Naive thymus-derived CD8-positive, alpha-beta T cell (primary cell): ENCODE results near the gene TPSB2. TPM values are rescaled to one million over a fixed set of nuclear protein-coding genes. Genes with fewer than 3 reads are reported as not detected.
A peak's percentile ranks its signal among the peaks of the same experiment; 100 is the strongest.
"Not testable (repeated sequence)": the region's sequence is repeated elsewhere in the genome, so short reads cannot be mapped to it uniquely, and the experiment has no call there.

Experiments used
- ATAC-seq, 2 donors: fragments of 150-1000 bp; cut with Tn5 transposase in 1 of 2; sonication (Bioruptor Pico), chemical (Tn5 transposase) in 1 of 2; 1 replicate in 1 of 2; 2 replicates in 1 of 2; pipeline ENCODE4 v1.10.0; 2021; ENCODE audit warnings: mild to moderate bottlenecking in 2 of 2, moderate library complexity in 2 of 2
- POLR2A ChIA-PET: fragments of 350-600 bp; sonication (Branson Sonifier 250); formaldehyde crosslinking; loops from one replicate; lab custom pipeline; 2021; ENCODE audit warnings: antibody characterized with exemption; lab: Charles Lee
- DNase-seq, 10 donors: peaks; one replicate each; pipeline versions ENCODE4 v3.0.0 to v3.0.0-alpha.2; 2020 to 2022
- H3K27ac Mint-ChIP-seq, 10 donors: one replicate each; pipeline ENCODE4 v1.8.0; 2020 to 2022; ENCODE audit warnings: mild to moderate bottlenecking in 10 of 10, mixed read lengths in 10 of 10, moderate library complexity in 4 of 10, inconsistent platforms in 1 of 10
- H3K27me3 Mint-ChIP-seq, 5 donors: one replicate each; pipeline ENCODE4 v1.8.0; 2021 to 2022; ENCODE audit warnings: mixed read lengths in 5 of 5
- H3K36me3 Mint-ChIP-seq, 3 donors: one replicate each; pipeline ENCODE4 v1.8.0; 2020 to 2022; ENCODE audit warnings: mixed read lengths in 3 of 3, mild to moderate bottlenecking in 2 of 3, inconsistent platforms in 1 of 3
- H3K4me1 Mint-ChIP-seq, 4 donors: one replicate each; pipeline ENCODE4 v1.8.0; 2021 to 2022; ENCODE audit warnings: mixed read lengths in 4 of 4
- H3K4me3 Mint-ChIP-seq, 10 donors: one replicate each; pipeline ENCODE4 v1.8.0; 2020 to 2022; ENCODE audit warnings: mild to moderate bottlenecking in 10 of 10, mixed read lengths in 10 of 10, moderate library complexity in 6 of 10, inconsistent platforms in 1 of 10
- H3K9me3 Mint-ChIP-seq, 9 donors: one replicate each; pipeline ENCODE4 v1.8.0; 2020 to 2022; ENCODE audit warnings: mixed read lengths in 9 of 9, mild to moderate bottlenecking in 3 of 9, inconsistent platforms in 1 of 9, moderate library complexity in 1 of 9
- polyA plus RNA-seq, 3 donors: library from polyadenylated mRNA; unstranded; fragments of 300-500 nt; fragmentation: Illumina TruSeq; gene quantifications; one replicate each; pipeline ENCODE4 v1.2.3, GENCODE V29; 2021
- total RNA-seq, 8 experiments: library from RNA in 2 of 8; stranded (reverse) in 2 of 8; gene quantifications; one replicate each; pipeline ENCODE4 v1.2.3 and lab custom pipeline; 2021 to 2026

TPSB2 gene
- total and polyA plus RNA-seq, 5 experiments from 2014 or later = not detected

DNA sequence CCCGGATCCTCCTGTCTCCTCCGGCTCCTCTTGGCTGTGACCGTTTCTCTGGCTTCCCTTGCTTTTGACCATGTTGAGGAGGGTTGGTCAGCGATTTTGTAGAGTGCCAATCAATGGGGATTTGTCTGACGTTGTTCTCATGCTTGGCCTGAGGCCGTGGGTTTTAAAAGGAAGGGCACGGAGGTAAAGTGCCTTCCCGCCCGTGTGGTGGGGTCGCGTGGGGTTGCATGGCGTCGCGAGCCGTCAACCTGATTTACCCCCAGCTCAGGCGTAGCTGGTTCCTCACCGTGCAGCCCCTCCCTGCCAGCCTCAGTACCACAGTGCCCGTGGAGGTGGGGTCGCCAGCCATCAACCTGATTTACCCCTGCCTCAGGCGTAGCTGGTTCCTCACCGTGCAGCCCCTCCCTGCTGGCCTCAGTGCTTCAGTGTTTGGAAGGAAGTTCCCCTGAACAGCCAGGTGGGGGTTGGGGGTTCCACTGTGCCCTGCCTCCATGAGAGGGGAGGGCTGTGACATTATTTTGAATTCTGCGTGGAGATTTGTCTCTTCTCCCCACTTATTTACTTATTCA is 15.6 kb upstream of the TPSB2 start:
- Mint-ChIP-seq H3K36me3 (no peaks in the 10 kb centered on the region), H3K4me3 (peak overlapping the region in 4 of 10 donors; percentile 17 to 69 (median 50)), H3K9me3 (no peaks in the 10 kb centered on the region), H3K4me1 (peaks cover 2 to 13% (median 7%) of the 10 kb centered on the region in 4 donors), H3K27ac (no peak overlapping the region), H3K27me3 (peaks cover 0 to 10% (median 6%) of the 10 kb centered on the region in 5 donors)
- DNase-seq (peak in 1 of 10 donors; percentile 36), ATAC-seq (peak in 1 of 2 donors; percentile 35)
- POLR2A ChIA-PET = no interaction called here

DNA sequence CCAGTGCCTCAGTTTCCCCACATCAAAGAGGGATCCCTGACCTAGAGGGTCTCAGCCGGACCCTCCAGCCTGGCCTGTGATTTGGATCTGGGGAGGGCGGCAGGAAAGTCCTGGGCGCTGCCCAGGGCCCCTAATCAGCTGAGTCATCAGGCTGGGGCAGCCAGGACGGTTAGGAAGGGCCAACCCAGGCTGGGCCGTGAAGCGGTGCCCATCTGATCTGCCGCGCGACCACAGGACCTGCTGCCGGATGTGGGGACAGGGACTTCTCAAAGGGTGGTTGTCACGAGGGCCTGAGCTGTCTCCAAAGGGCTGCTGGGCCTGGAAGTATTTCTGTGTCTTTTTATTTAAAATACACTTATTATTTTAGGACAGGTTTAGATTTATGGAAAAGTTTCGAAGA is 14.9 kb upstream of the TPSB2 start:
- peak in 1 of 10 donors; percentile 58 for DNase-seq
- Mint-ChIP-seq H3K27me3 (peaks cover 0 to 10% (median 6%) of the 10 kb centered on the region in 5 donors), H3K4me3 (peak overlapping the region in 2 of 10 donors; percentile 18 to 60), H3K9me3 (no peaks in the 10 kb centered on the region), H3K36me3 (no peaks in the 10 kb centered on the region), H3K27ac (no peak overlapping the region), H3K4me1 (peaks cover 2 to 13% (median 7%) of the 10 kb centered on the region in 4 donors)
- ATAC-seq = no peak
- POLR2A ChIA-PET = no interaction called here

DNA sequence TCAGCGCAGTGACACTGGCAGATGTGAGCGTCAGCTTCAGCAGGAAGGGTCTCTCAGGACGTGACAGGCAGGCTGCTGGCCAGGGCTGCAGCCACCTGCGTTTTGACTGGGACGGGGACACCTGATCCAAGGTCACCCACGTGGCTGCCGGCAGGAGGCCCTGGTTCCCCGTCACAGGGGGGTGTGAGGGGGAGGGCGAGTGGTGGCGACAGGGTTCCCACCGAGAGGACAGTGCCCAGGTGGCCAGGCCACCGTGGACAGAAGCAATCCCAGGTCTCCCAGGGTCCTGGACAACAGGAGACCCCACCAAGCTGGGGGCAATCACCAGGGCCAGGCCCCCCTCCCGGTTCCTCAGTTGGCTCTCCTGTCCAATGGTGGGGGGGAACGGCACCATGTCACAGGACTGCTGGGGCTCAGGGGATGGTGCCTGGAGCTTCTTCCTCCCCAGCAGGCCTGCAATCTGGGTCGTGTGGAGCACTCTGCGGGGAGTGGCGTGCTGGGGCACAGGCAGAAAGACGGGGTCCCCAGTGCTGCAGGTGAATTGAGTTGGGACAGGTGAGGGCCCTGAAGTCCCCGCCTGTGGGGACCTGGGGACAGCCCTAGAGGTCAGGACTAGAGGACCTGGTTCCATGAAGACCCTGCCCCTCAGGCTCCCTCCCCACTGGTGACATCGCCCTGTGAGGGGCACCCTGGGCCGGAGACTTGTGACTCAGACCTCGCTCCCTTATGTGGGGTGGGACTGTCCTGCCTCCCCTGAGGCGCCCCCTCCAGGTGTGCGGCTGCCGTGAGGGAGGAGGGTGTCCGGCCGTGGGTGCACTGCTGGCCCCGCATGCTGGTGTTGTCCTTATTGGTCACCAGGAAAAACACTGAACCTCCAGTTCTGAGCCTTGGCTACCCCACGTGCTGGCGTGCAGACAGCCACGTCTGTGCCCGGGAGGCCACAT is 14.2 kb upstream of the TPSB2 start:
- Mint-ChIP-seq H3K4me1 (peaks cover 2 to 13% (median 7%) of the 10 kb centered on the region in 4 donors), H3K27me3 (peaks cover 0 to 10% (median 6%) of the 10 kb centered on the region in 5 donors)
- H3K4me3 Mint-ChIP-seq, POLR2A ChIA-PET, H3K9me3 Mint-ChIP-seq, H3K27ac Mint-ChIP-seq, ATAC-seq, H3K36me3 Mint-ChIP-seq: not testable (repeated sequence)
- peak in 2 of 10 donors; percentile 1 to 36 for DNase-seq

DNA sequence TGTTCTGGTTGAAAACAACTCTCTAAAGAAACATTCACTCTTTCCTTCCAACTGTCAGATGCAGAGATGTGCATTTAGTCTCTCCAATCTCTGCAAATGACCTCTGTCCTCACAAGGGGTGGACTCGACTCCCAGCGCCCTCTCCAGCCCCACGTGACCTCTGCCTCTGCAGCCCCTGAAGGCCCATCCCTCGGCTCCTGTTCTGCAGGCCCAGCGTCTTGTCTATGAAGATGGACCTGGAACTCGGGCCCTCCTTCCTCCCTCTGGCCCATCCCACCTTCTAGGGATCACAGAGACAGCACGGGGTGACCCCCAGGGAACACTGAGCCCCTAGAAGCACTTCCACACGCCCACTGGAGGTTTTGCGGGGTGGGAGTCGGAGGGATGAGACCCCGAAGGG is 13.4 kb upstream of the TPSB2 start:
- POLR2A ChIA-PET, ATAC-seq, H3K9me3 Mint-ChIP-seq, H3K36me3 Mint-ChIP-seq, H3K4me3 Mint-ChIP-seq: not testable (repeated sequence)
- peak in 1 of 10 donors; percentile 30 for DNase-seq
- Mint-ChIP-seq H3K27ac (peak overlapping the region in 1 of 10 donors; percentile 9), H3K27me3 (peaks cover 2 to 10% (median 6%) of the 10 kb centered on the region in 5 donors), H3K4me1 (peaks cover 2 to 13% (median 7%) of the 10 kb centered on the region in 4 donors)

DNA sequence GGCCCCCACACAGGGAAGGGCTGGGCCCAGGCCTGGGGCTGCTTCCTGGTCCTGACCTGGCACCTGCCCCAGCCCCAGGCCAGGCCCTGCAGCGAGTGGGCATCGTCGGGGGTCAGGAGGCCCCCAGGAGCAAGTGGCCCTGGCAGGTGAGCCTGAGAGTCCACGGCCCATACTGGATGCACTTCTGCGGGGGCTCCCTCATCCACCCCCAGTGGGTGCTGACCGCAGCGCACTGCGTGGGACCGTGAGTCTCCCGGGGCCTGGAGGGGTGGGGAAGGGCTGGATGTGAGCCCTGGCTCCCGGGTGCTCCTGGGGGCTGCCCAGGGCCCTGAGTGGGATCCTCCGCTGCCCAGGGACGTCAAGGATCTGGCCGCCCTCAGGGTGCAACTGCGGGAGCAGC is 11.1 kb upstream of the TPSB2 start:
- H3K27me3 Mint-ChIP-seq = peaks cover 2 to 10% (median 5%) of the 10 kb centered on the region in 5 donors
- H3K27ac Mint-ChIP-seq, POLR2A ChIA-PET, H3K9me3 Mint-ChIP-seq, ATAC-seq, H3K4me3 Mint-ChIP-seq, H3K36me3 Mint-ChIP-seq: not testable (repeated sequence)
- peaks cover 2 to 11% (median 8%) of the 10 kb centered on the region in 4 donors for H3K4me1 Mint-ChIP-seq
- DNase-seq = peak in 1 of 10 donors; percentile 3

GRCh38 chr16:1240436-1240835 is 10.5 kb upstream of the TPSB2 start, which contains the start of gene TPSAB1:
Gene TPSAB1 (plus strand): TSS chr16:1240705. CDS start chr16:1240939, 234 bp downstream.
- H3K9me3 Mint-ChIP-seq, ATAC-seq, H3K4me1 Mint-ChIP-seq, H3K27ac Mint-ChIP-seq, POLR2A ChIA-PET, H3K36me3 Mint-ChIP-seq, H3K27me3 Mint-ChIP-seq, H3K4me3 Mint-ChIP-seq: not testable (repeated sequence)
- DNase-seq = peak in 1 of 10 donors; percentile 4

DNA sequence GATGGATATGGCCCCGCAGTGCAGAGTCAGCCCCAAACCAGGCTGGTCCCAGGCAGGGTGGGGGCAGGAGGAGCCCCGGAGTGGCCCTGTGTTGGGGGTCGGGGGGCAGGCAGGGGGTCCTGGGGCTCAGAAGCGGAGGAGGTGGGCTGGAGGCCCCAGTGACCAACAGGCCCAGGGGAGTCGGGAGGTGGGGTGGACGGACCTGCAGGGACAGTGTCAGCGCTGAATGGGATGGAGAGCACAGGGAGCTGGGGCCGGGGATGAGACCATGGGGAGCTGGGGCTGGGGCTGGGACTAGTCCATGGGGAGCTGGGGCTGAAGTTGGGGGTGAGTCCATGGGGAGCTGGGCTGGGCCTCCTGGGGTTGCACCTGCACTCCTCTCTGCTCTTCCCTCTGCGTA is 9.6 kb upstream of the TPSB2 start:
- peak in 1 of 10 donors; percentile 13 for DNase-seq
- POLR2A ChIA-PET, H3K27me3 Mint-ChIP-seq, H3K36me3 Mint-ChIP-seq, H3K27ac Mint-ChIP-seq, H3K4me1 Mint-ChIP-seq, ATAC-seq, H3K4me3 Mint-ChIP-seq, H3K9me3 Mint-ChIP-seq: not testable (repeated sequence)

GRCh38 chr16:1238909-1239308 is 8.9 kb upstream of the TPSB2 start:
- not testable (repeated sequence) for DNase-seq

GRCh38 chr16:1237990-1238389 is 8.0 kb upstream of the TPSB2 start:
- DNase-seq = peak in 1 of 10 donors; percentile 0
- no peak for ATAC-seq
- H3K4me3 Mint-ChIP-seq = no peak overlapping the region
- no peaks in the 10 kb centered on the region for H3K36me3 Mint-ChIP-seq
- H3K27ac Mint-ChIP-seq = peak overlapping the region in 2 of 10 donors; percentile 32 to 73
- POLR2A ChIA-PET = no interaction called here
- H3K9me3 Mint-ChIP-seq = peaks cover 0 to 4% (median 0%) of the 10 kb centered on the region in 9 donors
- peaks cover 0 to 2% (median 0%) of the 10 kb centered on the region in 5 donors for H3K27me3 Mint-ChIP-seq
- peaks cover 0 to 2% (median 0%) of the 10 kb centered on the region in 4 donors for H3K4me1 Mint-ChIP-seq

More at GRCh38 chr16:1238909-1239308, 8.9 kb upstream of the TPSB2 start:
- ATAC-seq, POLR2A ChIA-PET, H3K27ac Mint-ChIP-seq, H3K36me3 Mint-ChIP-seq, H3K27me3 Mint-ChIP-seq, H3K4me3 Mint-ChIP-seq, H3K4me1 Mint-ChIP-seq, H3K9me3 Mint-ChIP-seq: not testable (repeated sequence)

- H3K27me3 Mint-ChIP-seq, H3K27ac Mint-ChIP-seq, H3K9me3 Mint-ChIP-seq, POLR2A ChIA-PET, H3K4me1 Mint-ChIP-seq, H3K36me3 Mint-ChIP-seq, H3K4me3 Mint-ChIP-seq, DNase-seq: not testable (repeated sequence)
- ATAC-seq = peak; percentile 81 to 82
Measured at GRCh38 chr16:1236659-1237058, 6.7 kb upstream of the TPSB2 start.

DNA sequence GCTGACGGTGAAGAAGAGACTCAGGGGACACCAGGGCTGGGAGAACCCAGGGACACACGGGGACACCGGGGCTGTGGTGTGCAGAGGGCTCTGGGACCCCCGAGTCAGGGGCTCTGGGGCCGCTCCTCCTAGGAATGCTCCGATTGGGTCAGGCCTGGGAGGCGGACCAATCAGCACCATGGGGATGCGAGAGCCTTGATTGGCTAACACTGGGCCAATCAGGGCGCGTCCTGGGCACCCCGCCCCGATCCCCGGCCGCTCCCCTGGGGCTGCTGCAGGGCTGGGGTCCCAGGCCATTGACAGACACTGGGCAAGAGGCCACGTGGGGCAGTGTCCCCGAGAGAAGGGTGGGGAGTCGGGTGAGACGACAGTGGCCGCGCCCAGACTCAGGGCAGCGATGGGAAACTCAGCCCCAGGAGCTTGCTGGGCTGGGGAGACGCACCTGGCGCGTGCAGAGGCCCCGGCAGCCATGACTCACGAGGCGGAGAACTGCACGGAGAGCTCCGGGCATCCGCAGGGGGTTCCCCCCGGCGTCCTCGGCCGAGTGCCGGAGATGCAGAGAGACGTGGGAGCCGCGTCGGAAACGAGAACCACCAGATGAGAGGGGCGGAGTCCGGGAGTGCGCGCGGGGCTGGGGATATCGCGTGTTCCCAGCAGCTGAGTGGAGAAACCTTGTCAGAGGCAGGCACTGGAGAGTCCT is 2.2 kb upstream of the TPSB2 start:
- H3K4me3 Mint-ChIP-seq, H3K9me3 Mint-ChIP-seq, DNase-seq, H3K27ac Mint-ChIP-seq, H3K36me3 Mint-ChIP-seq, POLR2A ChIA-PET, H3K4me1 Mint-ChIP-seq, H3K27me3 Mint-ChIP-seq: not testable (repeated sequence)
- ATAC-seq = peak in 1 of 2 donors; percentile 46

DNA sequence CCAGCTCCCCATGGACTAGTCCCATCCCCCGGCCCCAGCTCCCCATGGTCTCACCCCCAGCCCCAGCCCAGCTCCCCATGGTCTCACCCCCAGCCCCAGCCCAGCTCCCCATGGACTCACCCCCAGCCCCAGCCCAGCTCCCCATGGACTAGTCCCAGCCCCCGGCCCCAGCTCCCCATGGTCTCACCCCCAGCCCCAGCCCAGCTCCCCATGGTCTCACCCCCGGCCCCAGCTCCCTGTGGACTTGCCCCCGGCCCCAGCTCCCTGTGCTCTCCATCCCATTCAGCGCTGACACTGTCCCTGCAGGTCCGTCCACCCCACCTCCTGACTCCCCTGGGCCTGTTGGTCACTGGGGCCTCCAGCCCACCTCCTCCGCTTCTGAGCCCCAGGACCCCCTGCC is 1.3 kb upstream of the TPSB2 start:
- POLR2A ChIA-PET, H3K9me3 Mint-ChIP-seq, H3K27ac Mint-ChIP-seq, H3K4me3 Mint-ChIP-seq, H3K36me3 Mint-ChIP-seq, H3K27me3 Mint-ChIP-seq, H3K4me1 Mint-ChIP-seq, ATAC-seq: not testable (repeated sequence)
- peak in 1 of 10 donors; percentile 48 for DNase-seq
